HepG2 (cell line): ENCODE results near the gene NCKAP1. TPM values are rescaled to one million over a fixed set of nuclear protein-coding genes. Genes with fewer than 3 reads are reported as not detected.

ENCODE experiments used
- AKAP8 ChIP-seq: sonication (generic); formaldehyde crosslinking; IDR thresholded peaks from 2 replicates; pipeline ENCODE4 v1.5.1; 2020; ENCODE audit warnings: mild to moderate bottlenecking, missing genetic modification reagents
- EHMT2 ChIP-seq: fragments of 200-600 bp; sonication (generic); IDR thresholded peaks from 2 replicates; pipeline ENCODE4 v1.7.0; 2017; ENCODE audit warnings: antibody characterized with exemption, low read depth, low read length, borderline replicate concordance
- FOXA3 ChIP-seq: IDR thresholded peaks from 2 replicates; pipeline ENCODE4 v1.6.1; 2016; ENCODE audit warnings: missing genetic modification reagents, missing compliant biosample characterization
- HHEX ChIP-seq: IDR thresholded peaks from 2 replicates; pipeline ENCODE4 v1.6.1; 2016; ENCODE audit warnings: control low read depth
- ISX ChIP-seq: sonication (generic); formaldehyde crosslinking; conservative IDR thresholded peaks from 2 replicates; pipeline ENCODE4 v1.5.0; 2020; ENCODE audit warnings: missing genetic modification reagents
- MAX ChIP-seq: IDR thresholded peaks from 2 replicates; pipeline ENCODE4 v1.6.1; 2012; ENCODE audit warnings: inconsistent platforms
- NFE2L2 ChIP-seq: fragments of 150-350 bp; IDR thresholded peaks from 2 replicates; pipeline ENCODE4 v1.6.1; 2014; ENCODE audit warnings: low read length
- NONO ChIP-seq, 2 experiments: fragments of 450-650 bp in 1 of 2; sonication (generic) in 1 of 2; formaldehyde crosslinking in 1 of 2; IDR thresholded peaks in 1 of 2; conservative IDR thresholded peaks in 1 of 2; 2 replicates each; pipeline versions ENCODE4 v1.6.1 to v1.8.0; 2017 to 2022; ENCODE audit warnings: mild to moderate bottlenecking in 1 of 2, missing genetic modification reagents in 1 of 2, moderate library complexity in 1 of 2
- PHF20 ChIP-seq: sonication (generic); formaldehyde crosslinking; IDR thresholded peaks from 2 replicates; pipeline ENCODE4 v1.5.0; 2020; ENCODE audit warnings: mild to moderate bottlenecking, missing genetic modification reagents
- PITX1 ChIP-seq: sonication (generic); formaldehyde crosslinking; IDR thresholded peaks from 2 replicates; pipeline ENCODE4 v1.5.1; 2020; ENCODE audit warnings: mild to moderate bottlenecking, missing genetic modification reagents
- PREB ChIP-seq: sonication (generic); formaldehyde crosslinking; IDR thresholded peaks from 2 replicates; pipeline ENCODE4 v1.4.0; 2020; ENCODE audit warnings: missing genetic modification reagents
- RBM22 ChIP-seq: fragments of 200-400 bp; formaldehyde crosslinking; optimal IDR thresholded peaks from 2 replicates; pipeline ENCODE3; 2017; ENCODE audit warnings: mild to moderate bottlenecking, low read length, moderate library complexity
- SOX6 ChIP-seq, 2 experiments: fragments of 450-650 bp in 1 of 2; sonication (generic) in 1 of 2; formaldehyde crosslinking in 1 of 2; IDR thresholded peaks; 2 replicates each; pipeline versions ENCODE4 v1.4.0 to v1.6.1; 2017 to 2020; ENCODE audit warnings: antibody characterized with exemption in 1 of 2, mild to moderate bottlenecking in 1 of 2, missing genetic modification reagents in 1 of 2
- TOPORS ChIP-seq: sonication (generic); formaldehyde crosslinking; IDR thresholded peaks from 2 replicates; pipeline ENCODE4 v1.8.0; 2023; ENCODE audit warnings: mild to moderate bottlenecking, missing genetic modification reagents
- XRCC5 ChIP-seq: fragments of 200-400 bp; formaldehyde crosslinking; optimal IDR thresholded peaks from 2 replicates; pipeline ENCODE3; 2017; ENCODE audit warnings: mild to moderate bottlenecking, low read length
- ZFP90 ChIP-seq: sonication (generic); formaldehyde crosslinking; IDR thresholded peaks from 2 replicates; pipeline ENCODE4 v1.8.0; 2022; ENCODE audit warnings: missing genetic modification reagents, mild to moderate bottlenecking, inconsistent platforms, borderline replicate concordance
- ZNF136 ChIP-seq: sonication (generic); formaldehyde crosslinking; IDR thresholded peaks from 2 replicates; pipeline ENCODE4 v1.8.1; 2022; ENCODE audit warnings: low read depth, mild to moderate bottlenecking, moderate library complexity, missing genetic modification reagents
- ZNF350 ChIP-seq: sonication (generic); formaldehyde crosslinking; IDR thresholded peaks from 2 replicates; pipeline ENCODE4 v1.4.0; 2020; ENCODE audit warnings: mild to moderate bottlenecking, low read depth, missing genetic modification reagents, borderline replicate concordance
- ZNF772 ChIP-seq: sonication (generic); formaldehyde crosslinking; IDR thresholded peaks from 2 replicates; pipeline ENCODE4 v1.5.0; 2020; ENCODE audit warnings: mild to moderate bottlenecking, missing genetic modification reagents
- ZNF788 ChIP-seq: sonication (generic); formaldehyde crosslinking; IDR thresholded peaks from 2 replicates; pipeline ENCODE4 v1.5.0; 2020; ENCODE audit warnings: mild to moderate bottlenecking, missing genetic modification reagents, borderline replicate concordance
- polyA plus RNA-seq, 8 experiments: library from polyadenylated mRNA; depleted of rRNA in 3 of 8; stranded (reverse) in 7 of 8; unstranded in 1 of 8; fragments of >200 nt; fragmentation: Illumina TruSeq in 4 of 8; extraction: Trizol in 4 of 8; gene quantifications; 2 replicates each; pipeline versions ENCODE4 v1.2.1 to v1.2.3, GENCODE V29; 2011 to 2016; ENCODE audit warnings: low read depth in 4 of 8, missing spikeins in 1 of 8, mixed read lengths in 1 of 8; ENCODE audit not compliant: insufficient read depth in 1 of 8
- total RNA-seq, 5 experiments: library from RNA; depleted of rRNA; stranded (reverse); fragments of >200 nt; fragmentation: Illumina TruSeq; extraction: Trizol; gene quantifications; 2 replicates each; pipeline ENCODE4 v1.2.3, GENCODE V29; 2016; ENCODE audit warnings: low read depth in 1 of 5
- TF ChIP-seq, protein P1 (sequence below): sonication (generic); formaldehyde crosslinking; IDR thresholded peaks from 2 replicates; pipeline ENCODE4 v1.4.0; 2020; ENCODE audit warnings: missing genetic modification reagents, borderline replicate concordance
- TF ChIP-seq, protein P2 (sequence below): IDR thresholded peaks from 2 replicates; pipeline ENCODE4 v1.6.1; 2016; ENCODE audit warnings: low read depth, control low read depth

NCKAP1 gene
- total and polyA plus RNA-seq, 2 of the 13 experiments (the other 11 are each of a cell fraction or from before 2014, with no cell fraction given) = 72.1 to 96.3 TPM

DNA sequence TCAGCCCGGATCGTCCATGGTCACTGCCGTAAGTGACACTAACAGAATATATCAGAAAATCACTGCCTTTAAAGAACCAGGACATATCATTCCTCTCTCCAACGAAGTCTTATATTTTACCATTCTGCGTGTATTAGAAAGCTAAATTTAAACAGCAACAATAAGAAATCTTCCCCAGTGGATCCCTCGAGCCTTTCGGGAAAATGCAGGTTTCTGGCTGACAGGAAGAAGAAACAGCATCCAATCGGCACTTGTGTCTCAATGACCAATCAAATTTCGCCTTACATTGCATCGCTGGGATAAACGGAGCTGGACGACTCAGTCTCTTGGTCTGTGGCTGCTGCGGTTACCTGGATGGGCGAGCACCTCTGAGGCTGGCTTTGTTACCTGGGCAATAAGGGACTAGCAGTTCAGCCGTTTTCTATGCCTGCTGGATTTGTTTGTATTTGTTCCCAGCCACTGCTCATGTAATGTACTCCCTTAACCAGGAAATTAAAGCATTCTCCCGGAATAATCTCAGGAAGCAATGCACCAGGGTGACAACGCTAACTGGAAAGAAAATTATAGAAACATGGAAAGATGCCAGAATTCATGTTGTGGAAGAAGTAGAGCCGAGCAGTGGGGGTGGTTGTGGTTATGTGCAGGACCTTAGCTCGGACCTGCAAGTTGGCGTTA is 40.3 kb upstream of the NCKAP1 start, which contains the start of gene DUSP19 (continued):
- TF ChIP-seq HHEX (CRISPR knock-in tag) (peak; percentile 49; the same call in 1 of the 2 replicates), ZNF772 (CRISPR knock-in tag) (peak; percentile 71; the same call in 1 of the 2 replicates), NONO (IDR thresholded peaks at IDR 0.05) (no peak), NONO (CRISPR knock-in tag; conservative IDR thresholded peaks at IDR 0.05) (0 out of 2 replicates have a peak, but pooled peaks have one; percentile 70), XRCC5 (peak; percentile 81), ZNF788 (CRISPR knock-in tag) (peak; percentile 69; the same call in 1 of the 2 replicates), ZNF136 (CRISPR knock-in tag) (0 out of 2 replicates have a peak, but pooled peaks have one; percentile 49), ZFP90 (peak; percentile 73), MAX (peak; percentile 86), PHF20 (peak; percentile 95), EHMT2 (peak; percentile 67; the same call in 1 of the 2 replicates), SOX6 (IDR thresholded peaks at IDR 0.05) (no peak), SOX6 (CRISPR knock-in tag; IDR thresholded peaks at IDR 0.05) (peak; percentile 54; the same call in 1 of the 2 replicates), RBM22 (no peak), ZNF350 (CRISPR knock-in tag) (peak; percentile 74; the same call in 1 of the 2 replicates), AKAP8 (no peak), PREB (CRISPR knock-in tag) (0 out of 2 replicates have a peak, but pooled peaks have one; percentile 41), ISX (peak; percentile 42; the same call in 1 of the 2 replicates), NFE2L2 (peak; percentile 14; the same call in 1 of the 2 replicates), PITX1 (CRISPR knock-in tag) (peak; percentile 85), FOXA3 (CRISPR knock-in tag) (peak; percentile 23), TOPORS (CRISPR knock-in tag) (no peak)
- TF ChIP-seq, protein P1, sequence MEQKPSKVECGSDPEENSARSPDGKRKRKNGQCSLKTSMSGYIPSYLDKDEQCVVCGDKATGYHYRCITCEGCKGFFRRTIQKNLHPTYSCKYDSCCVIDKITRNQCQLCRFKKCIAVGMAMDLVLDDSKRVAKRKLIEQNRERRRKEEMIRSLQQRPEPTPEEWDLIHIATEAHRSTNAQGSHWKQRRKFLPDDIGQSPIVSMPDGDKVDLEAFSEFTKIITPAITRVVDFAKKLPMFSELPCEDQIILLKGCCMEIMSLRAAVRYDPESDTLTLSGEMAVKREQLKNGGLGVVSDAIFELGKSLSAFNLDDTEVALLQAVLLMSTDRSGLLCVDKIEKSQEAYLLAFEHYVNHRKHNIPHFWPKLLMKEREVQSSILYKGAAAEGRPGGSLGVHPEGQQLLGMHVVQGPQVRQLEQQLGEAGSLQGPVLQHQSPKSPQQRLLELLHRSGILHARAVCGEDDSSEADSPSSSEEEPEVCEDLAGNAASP = peak; percentile 35
- TF ChIP-seq, protein P2, sequence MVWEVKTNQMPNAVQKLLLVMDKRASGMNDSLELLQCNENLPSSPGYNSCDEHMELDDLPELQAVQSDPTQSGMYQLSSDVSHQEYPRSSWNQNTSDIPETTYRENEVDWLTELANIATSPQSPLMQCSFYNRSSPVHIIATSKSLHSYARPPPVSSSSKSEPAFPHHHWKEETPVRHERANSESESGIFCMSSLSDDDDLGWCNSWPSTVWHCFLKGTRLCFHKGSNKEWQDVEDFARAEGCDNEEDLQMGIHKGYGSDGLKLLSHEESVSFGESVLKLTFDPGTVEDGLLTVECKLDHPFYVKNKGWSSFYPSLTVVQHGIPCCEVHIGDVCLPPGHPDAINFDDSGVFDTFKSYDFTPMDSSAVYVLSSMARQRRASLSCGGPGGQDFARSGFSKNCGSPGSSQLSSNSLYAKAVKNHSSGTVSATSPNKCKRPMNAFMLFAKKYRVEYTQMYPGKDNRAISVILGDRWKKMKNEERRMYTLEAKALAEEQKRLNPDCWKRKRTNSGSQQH = peak; percentile 73
